ENCODE results near the gene AHRR.
A peak's percentile ranks its signal among the peaks of the same experiment; 100 is the strongest.
"Not testable (repeated sequence)": the region's sequence is repeated elsewhere in the genome, so short reads cannot be mapped to it uniquely, and the experiment has no call there.

AHRR gene

GRCh38 chr5:368183-369084 is 46.9 kb downstream of the AHRR start:
- DNase-seq, result no peak

GRCh38 chr5:369151-369868 is 47.8 kb downstream of the AHRR start:
- no peak for DNase-seq

GRCh38 chr5:369869-370236 is 48.3 kb downstream of the AHRR start:
- not testable (repeated sequence) for DNase-seq

- DNase-seq, result no peak
These were observed 48.9 kb downstream of the AHRR start for GRCh38 chr5:370311-370958.

- peak; percentile 44 for DNase-seq
These were observed 49.7 kb downstream of the AHRR start for GRCh38 chr5:370959-371810.

GRCh38 chr5:371811-372555 is 50.5 kb downstream of the AHRR start:
- DNase-seq, result no peak

GRCh38 chr5:372556-372995 is 51.1 kb downstream of the AHRR start:
- DNase-seq, result no peak

- peak; percentile 45 for DNase-seq
These were observed 51.6 kb downstream of the AHRR start for GRCh38 chr5:372996-373709.

- DNase-seq, result peak; percentile 52
These were observed 52.4 kb downstream of the AHRR start for GRCh38 chr5:373710-374602.

GRCh38 chr5:374631-375335 is 53.3 kb downstream of the AHRR start:
- DNase-seq, result no peak

GRCh38 chr5:375336-375920 is 53.9 kb downstream of the AHRR start:
- no peak for DNase-seq

- no peak for DNase-seq
These were observed 54.6 kb downstream of the AHRR start for GRCh38 chr5:375921-376798.

GRCh38 chr5:376799-377325 is 55.3 kb downstream of the AHRR start:
- DNase-seq, result no peak

GRCh38 chr5:377326-377981 is 55.9 kb downstream of the AHRR start:
- DNase-seq, result no peak

GRCh38 chr5:378301-378891 is 56.9 kb downstream of the AHRR start:
- peak; percentile 65 for DNase-seq

- no peak for DNase-seq
These were observed 57.6 kb downstream of the AHRR start for GRCh38 chr5:378976-379742.

All from DMS153 (cell line).